Hematopoietic multipotent progenitor cell treated with erythropoietin and hydrocortisone succinate and interleukin-3 and kit ligand, for 6 days (in vitro differentiated cells): ENCODE data around the gene PEAK1.

Experiments
- DNase-seq: peaks from one replicate; pipeline ENCODE4 v3.0.0-alpha.2; 2015

PEAK1 gene

GRCh38 chr15:77358545-77359240 is 61.2 kb downstream of the PEAK1 start:
- no peak for DNase-seq

GRCh38 chr15:77356305-77356704 is 63.6 kb downstream of the PEAK1 start:
- no peak for DNase-seq

DNA sequence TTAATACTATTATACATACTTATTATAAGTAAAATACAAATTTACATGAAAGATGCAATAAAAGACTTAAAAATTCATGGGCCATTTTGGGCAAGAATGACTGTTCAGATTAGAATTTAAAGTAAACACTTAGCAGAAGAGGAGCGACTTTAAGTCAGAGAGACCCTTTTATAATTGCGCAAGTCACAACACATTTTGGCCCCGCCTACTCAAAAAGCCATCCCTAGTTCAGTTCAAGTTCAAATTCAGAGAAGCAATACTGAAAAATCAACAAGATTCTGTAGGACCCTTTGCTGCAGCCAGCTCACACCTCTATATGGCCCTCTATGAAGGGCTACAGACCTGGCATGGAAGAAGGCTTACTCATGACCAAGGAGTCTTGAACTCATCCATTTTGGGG is 64.6 kb downstream of the PEAK1 start:
- no peak for DNase-seq

DNA sequence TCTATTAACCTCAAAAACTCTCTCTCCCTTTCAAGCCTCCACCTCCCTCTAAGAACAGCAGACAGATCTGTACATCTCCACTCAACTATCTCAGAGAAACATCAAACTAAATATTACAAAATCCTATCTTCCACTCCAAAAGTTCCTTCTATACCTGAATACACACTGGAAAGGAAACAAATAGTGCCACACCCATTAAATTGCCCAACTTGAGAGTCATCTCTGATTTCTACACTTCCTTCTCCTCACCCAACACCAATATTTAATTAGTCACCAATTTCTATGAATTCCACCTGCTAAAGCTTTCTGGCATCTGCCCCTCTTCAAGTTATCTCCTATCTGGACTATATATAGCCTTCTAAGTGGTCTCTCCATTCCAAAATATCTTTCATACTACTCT is 65.8 kb downstream of the PEAK1 start:
- no peak for DNase-seq

- DNase-seq: no peak
These were observed 67.0 kb downstream of the PEAK1 start for GRCh38 chr15:77352887-77353286.

- DNase-seq: no peak
These were observed 69.1 kb downstream of the PEAK1 start for GRCh38 chr15:77350792-77351191.

DNA sequence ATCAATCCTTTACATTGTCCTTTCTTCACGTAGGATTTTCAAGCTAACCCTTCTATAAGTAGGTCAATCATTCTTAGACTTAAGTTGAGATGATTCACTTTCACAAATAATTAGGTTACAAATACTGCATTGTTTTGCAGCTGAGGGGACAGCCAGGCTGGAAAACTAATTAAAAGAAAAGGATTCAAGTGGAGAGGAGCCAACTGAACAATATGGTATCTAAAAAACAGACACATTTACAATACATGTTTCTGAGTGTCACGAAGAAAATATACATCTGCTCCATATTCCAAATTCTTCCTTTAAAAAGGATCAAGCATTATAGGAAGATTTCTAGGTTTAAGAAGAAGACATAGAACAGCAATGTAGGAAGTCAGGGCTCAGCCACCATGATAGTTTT is 70.2 kb downstream of the PEAK1 start:
- DNase-seq: no peak

DNA sequence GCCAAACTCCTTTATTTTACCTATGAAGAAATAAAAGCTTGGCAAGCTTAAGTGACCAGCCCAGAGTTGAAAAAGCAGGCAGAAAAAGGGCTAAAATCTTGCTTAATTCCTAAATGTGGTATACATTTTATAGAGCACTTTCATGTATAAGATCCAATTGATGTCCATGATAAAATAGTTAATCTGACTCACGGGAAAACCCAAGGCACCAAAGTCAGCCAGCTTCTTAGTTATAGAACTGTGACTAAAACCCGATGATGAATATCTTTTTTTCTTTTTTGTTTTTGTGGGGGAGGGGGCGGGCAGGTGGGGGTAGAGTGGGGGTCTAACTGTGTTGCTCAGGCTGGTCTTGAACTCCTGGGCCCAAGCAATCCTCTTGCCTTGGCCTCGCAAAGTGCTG is 71.4 kb downstream of the PEAK1 start:
- no peak for DNase-seq

DNA sequence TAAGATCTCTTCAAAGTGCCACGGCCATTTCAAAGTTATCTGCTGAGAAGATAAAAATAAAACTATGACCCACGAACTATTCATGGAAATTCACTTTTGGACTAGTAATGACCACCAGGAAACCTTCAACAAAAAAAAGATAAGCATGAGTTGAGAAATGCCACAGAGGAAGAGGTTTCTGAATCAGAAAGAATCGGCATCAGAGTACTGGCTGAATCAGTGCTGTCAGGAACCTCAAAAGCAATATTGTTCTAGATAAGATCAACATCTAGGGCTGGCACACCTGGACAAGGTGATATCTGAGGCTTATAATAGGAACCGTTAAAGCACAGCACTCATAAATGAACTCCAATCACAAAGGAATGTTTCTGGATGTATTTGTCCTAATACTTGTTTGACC is 72.7 kb downstream of the PEAK1 start:
- DNase-seq: peak; percentile 27

DNA sequence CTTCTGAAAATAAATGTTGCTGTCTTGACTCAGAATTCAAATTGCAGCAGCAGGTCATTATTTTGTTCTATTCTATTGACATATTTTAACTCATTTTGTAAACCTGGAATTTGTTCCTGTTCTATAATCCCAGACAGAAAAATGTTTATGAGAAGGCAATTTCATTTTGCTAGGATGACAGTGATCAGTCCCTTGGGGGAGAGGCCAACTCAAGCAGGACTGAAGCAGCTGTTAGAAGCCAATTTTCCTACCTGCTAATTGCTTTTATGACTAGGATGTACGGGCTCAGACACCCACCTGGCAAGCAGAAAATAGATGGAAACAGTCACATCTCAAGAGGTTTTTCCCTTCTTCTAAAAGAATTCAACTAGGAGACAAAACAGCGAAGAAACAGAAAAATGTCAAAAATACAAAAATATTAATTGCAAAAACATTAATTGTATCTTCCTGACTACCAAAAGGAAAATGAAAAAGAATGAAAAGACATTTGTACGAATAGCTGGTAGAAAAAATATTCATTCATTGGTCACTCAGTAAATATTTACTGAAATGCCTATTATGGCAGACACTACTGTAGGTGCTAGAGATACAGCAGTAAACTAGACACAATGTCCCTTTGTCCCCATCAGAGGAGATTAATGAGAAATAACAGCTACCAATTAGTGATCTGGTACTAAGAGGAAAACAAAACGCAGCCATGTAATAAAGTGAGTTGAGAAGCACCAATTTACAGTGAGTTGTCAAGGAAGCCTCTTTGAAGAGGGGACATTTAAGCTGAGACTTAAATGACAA is 73.5 kb downstream of the PEAK1 start:
- DNase-seq: no peak

DNA sequence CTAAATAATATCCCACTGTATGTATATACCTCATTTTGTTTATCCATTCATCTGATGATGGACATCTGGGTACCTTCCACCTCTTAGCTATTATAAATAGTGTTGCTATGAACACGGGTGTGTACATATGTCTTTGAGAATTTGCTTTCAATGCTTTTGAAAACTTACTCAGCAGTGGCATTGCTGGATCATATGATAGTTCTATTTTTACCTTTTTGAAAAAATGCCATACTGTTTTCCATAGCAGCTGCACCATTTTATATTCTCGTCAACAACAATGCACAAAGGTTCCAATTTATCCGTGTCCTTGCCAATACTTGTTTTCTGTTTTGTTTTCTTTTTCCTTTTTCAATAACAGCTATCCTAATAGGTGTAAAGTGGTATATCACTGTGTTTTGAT is 77.1 kb downstream of the PEAK1 start:
- no peak for DNase-seq

- DNase-seq: no peak
These were observed 79.7 kb downstream of the PEAK1 start for GRCh38 chr15:77340245-77340644.

DNA sequence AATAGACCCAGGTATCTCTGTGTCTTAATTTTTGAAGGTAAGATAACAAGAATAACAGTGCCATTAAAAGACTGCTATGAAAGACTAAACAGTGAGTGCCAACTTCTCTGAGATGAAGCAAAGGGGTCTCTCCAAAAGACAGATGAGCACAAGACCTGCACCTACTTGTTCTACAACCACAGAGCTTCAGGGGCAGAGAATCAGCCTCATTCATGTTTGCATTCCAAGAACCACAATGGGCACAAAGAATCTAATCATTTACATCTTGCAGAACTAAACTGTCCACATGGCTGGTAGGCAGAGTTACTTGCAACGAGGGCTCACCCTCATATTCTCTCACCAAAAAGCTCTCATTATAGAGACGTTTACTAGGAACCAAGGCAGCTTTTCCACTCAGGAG is 83.9 kb downstream of the PEAK1 start:
- DNase-seq: no peak

- peak; percentile 75 for DNase-seq
These were observed 84.6 kb downstream of the PEAK1 start for GRCh38 chr15:77335298-77335697.

- DNase-seq: peak; percentile 18
These were observed 86.7 kb downstream of the PEAK1 start for GRCh38 chr15:77333166-77333565.

- no peak for DNase-seq
These were observed 90.7 kb downstream of the PEAK1 start for GRCh38 chr15:77329202-77329601.

DNA sequence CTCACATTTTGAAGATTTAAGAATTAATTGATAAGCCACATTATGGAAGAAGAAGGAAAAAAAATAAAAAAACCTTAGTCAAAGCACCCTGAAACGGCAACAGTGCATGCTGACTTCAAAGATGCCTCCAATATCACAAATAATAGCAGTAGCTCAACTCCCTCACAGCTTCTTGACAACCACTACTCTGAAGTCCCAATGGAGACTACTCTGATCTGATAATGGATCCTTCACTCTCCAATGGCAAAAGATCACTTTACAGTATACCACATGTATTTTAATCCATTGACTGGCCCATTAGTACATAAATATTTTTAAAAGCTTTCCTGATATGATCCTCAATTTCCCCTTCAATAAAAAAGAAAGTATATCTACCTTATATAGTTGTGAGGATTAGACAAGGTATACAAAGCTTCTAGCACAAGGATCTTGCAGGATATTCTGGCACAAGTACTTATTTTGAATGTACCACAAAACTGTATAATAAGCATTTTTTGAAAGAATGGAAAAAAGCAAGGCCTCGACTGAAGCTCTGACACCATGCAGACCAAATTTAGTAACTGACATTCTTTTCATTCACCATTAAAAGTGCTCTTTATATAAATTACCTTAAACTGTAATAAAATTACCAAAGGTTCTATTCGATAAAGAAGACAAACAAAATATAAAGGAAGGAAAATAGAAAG is 91.9 kb downstream of the PEAK1 start:
- no peak for DNase-seq

DNA sequence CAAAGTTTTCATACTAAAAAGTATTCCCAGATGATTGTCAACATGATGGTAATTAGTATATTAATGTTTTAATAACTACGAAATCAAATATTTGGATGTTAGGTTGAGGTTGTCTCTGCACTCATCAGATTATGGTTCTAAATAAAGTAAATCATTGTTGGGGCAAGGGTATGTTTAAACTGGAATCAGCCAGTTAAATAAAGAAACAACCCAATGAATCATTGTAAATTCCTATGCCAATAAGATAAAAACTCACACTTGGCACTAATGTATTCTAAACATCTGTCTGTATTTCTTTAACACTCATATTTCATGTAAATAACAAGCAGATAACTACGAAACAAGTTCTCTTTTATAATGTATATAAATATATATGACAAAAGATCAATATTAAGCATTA is 92.7 kb downstream of the PEAK1 start:
- no peak for DNase-seq

GRCh38 chr15:77326366-77326765 is 93.5 kb downstream of the PEAK1 start:
- DNase-seq: no peak

DNA sequence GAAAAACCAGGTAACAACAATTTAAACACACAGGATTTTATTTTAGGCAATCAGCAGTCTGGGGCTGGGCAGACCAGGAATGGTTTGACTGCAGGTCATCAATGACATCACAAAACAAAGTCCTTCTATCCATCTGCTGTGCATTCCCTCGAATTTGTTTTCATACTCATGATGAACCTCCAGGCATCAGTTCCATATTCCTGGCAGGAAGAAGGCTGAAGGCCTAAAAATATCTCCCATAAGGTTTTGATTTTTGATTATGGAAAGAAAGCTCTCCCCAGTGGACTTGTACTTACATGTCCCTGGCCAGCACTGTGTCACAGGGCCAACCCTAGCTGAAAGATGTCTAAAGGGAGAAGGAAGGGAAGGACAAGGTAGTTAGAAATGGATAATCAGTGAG is 107.4 kb downstream of the PEAK1 start:
- no peak for DNase-seq

- no peak for DNase-seq
These were observed 108.1 kb downstream of the PEAK1 start for GRCh38 chr15:77311618-77312398.

- no peak for DNase-seq
These were observed 108.9 kb downstream of the PEAK1 start for GRCh38 chr15:77311020-77311419.

DNA sequence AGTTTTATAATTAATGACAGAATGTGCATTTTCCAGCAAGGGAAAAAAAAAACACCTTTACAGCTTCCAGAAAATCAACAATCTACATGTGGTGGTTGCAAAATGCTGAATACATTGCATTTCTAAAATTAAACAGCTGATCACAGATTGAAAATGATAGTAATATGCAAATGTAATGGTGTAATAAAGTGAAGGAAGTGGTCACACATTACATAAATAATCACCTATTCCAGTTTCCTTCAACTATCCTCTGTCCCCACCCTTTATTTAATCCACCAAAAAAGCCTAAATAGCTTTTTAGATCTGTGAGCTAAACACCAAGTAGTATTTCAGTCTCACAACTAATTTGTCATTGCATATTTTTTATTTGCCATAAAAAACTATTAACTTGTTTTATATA is 110.5 kb downstream of the PEAK1 start:
- no peak for DNase-seq
